Left cardiac atrium (tissue), 4 donors: ENCODE results near the gene C7orf33. TPM values are rescaled to one million over a fixed set of nuclear protein-coding genes. Genes with fewer than 3 reads are reported as not detected.

Experiments used
- ATAC-seq, 2 donors: fragments of 200-7000 bp; cut with Tn5 transposase; one replicate each; pipeline ENCODE4 v1.9.1; 2020; ENCODE audit warnings: mild to moderate bottlenecking in 2 of 2, moderate library complexity in 2 of 2
- DNase-seq: peaks from one replicate; pipeline ENCODE4 v3.0.0-alpha.2; 2020
- intact Hi-C, 2 donors: fragments of 100-400 bp; cut with DNase I; formaldehyde crosslinking; loops; one replicate each; pipeline versions ENCODE4 v1.14.1 to v1.15.1; 2022 to 2023
- total RNA-seq, 2 donors: library from RNA; stranded (reverse); fragmentation: NEBNext Ultra II Directional; extraction: Animal tissue kit (Norgen Biotek cat#: 25700); gene quantifications; one replicate each; pipeline ENCODE4 v1.2.1, GENCODE V29; 2021
- donor health status: DM: no; HTN: yes; CAD: no.
- donor health status: DM: no; HTN: yes; CAD: no; lungs with severe emphysema.
- donor health status: DM: yes; HTN: yes; CAD: no.
- donor health status: Dilated cardiomyopathy.

Gene C7orf33
- total RNA-seq, 2 donors from 2014 or later = not detected

DNA sequence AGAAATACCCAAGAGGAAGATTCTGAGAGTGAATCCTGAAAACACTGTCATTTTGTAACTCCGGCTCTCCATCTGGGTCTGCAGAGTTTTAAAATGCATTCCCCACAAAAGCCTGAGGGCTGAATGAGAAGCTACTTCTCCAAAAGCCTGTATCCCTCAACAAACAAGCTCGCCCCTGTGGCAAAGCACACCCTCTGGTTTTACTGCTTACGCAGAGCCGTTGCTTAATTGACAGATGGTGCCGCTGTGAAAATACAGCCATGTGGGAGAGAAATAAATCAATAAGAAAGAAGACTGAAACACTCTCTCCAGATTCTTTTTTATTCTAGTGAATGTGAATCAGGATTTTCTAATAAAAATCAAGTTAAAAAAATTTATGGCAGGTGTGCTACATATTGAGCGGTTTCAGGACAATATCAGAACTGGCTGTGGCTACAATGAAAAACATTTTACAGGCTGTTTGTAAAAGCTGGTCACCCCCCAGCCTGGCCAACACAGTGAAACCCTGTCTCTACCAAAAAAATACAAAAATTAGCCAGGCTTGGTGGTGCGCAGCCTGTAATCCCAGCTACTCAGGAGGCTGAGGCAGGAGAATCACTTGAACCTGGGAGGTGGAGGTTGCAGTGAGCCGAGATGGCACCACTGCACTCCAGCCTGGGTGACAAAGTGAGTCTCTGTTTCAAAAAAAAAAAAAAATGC is 32.5 kb downstream of the C7orf33 start:
- DNase-seq (no peak), ATAC-seq (no peak)
- intact Hi-C loops = no loop called here

DNA sequence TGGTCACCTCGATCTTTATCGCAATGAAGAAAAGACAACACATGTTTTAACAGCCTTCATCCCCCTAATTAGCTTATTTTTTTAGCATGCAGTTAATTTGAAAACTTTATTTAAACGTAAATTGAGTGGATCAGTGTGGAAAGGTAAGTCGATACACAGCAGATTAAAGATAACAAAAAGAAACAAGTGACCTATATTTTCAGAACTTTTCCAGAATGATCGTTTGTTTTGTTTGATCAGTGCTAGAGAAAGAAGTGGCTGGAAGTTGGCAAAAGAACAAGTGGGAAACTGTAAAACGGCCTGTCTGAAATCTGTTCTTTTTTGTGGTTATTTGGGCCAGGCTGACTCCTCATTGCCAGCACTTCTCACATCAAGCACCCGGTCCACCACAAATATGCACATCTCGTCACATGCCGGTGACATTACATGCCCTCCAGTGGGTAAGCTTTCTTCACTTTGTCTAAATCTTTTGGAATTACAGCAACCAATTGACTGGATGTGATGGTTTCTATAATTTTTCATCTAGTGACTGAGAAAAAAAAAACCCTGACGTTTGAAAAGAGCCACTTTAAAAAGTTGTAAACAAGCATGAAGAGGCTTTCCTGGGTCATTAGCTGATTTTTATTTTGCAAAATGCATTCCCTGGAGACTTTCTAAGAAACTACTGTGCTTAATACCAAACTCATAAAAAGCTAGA is 33.2 kb downstream of the C7orf33 start:
- peak in 1 of 2 donors; percentile 64 for ATAC-seq
- intact Hi-C loops = no loop called here
- no peak for DNase-seq

- intact Hi-C loops = no loop called here
- ATAC-seq = peak in 1 of 2 donors; percentile 91
Observed at GRCh38 chr7:148624735-148625134, 34.2 kb downstream of the C7orf33 start.

GRCh38 chr7:148625342-148625741 is 34.8 kb downstream of the C7orf33 start:
- intact Hi-C loops = no loop called here
- no peak for DNase-seq
- ATAC-seq = no peak

More at GRCh38 chr7:148624735-148625134, 34.2 kb downstream of the C7orf33 start:
- DNase-seq = no peak

GRCh38 chr7:148626828-148627227 is 36.3 kb downstream of the C7orf33 start:
- DNase-seq = no peak
- no peak for ATAC-seq
- intact Hi-C loops = no loop called here

- intact Hi-C loops = no loop called here
Observed at GRCh38 chr7:148628011-148628410, 37.4 kb downstream of the C7orf33 start.

GRCh38 chr7:148630078-148630477 is 39.5 kb downstream of the C7orf33 start:
- no peak for DNase-seq
- intact Hi-C loops = no loop called here
- no peak for ATAC-seq

More at GRCh38 chr7:148628011-148628410, 37.4 kb downstream of the C7orf33 start:
- ATAC-seq (no peak), DNase-seq (no peak)

DNA sequence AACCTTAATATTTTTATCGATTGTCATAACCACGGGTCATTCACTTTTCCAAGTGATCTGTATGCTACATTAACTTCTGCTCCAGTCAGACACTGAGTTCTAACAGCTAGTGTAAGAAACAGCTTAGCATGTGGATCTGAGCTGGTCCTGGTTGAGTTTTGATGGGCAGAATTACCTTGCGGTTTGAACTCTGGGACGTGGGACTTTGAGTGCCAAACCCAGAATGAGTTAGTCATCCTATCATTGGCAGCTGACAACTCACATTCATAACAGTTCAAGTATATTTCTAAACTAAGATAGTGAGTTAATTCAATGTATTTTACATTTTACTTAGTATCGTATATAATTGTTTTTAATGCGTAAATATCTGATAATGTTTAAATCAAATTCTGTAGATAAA is 43.2 kb downstream of the C7orf33 start:
- intact Hi-C loops = no loop called here
- ATAC-seq (no peak), DNase-seq (no peak)

DNA sequence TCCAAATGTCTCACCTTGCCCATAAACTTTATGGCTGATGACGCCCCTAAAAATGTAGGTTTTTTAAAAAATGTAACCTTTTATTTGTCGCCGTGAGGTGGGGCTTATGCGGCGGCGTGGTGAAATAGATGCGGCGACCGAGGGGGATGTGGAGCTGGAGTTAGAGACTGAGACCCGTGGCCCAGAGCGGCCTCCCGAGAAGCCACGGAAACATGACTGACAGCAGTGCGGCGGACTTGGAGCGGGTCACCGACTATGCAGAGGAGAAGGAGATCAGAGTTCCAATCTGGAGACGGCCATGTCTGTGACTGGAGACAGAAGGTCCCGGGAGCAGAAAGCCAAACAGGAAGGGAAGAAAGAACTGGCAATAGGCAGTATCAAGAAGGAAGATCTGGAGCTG is 46.5 kb downstream of the C7orf33 start:
- intact Hi-C loops = no loop called here
- DNase-seq (no peak), ATAC-seq (no peak)

DNA sequence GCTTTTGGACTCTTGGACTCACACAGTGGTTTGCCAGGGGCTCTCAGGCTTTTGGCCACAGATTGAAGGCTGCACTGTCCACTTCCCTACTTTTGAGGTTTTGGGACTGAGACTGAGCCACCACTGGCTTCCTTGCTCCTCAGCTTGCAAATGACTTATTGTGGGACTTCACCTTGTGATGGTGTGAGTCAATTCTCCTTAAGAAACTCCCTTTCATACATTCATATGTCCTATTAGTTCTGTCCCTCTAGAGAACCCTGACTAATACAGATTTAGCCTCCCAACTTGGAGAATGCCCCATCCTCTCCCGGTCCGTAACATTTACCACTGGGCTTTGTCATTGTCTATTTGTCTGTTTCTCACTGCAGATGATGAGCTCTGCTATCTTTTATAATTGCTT is 55.3 kb downstream of the C7orf33 start:
- no peak for DNase-seq
- no peak for ATAC-seq
- intact Hi-C loops = no loop called here

- intact Hi-C loops = no loop called here
- ATAC-seq (no peak), DNase-seq (no peak)
Observed at GRCh38 chr7:148650232-148650858, 59.8 kb downstream of the C7orf33 start.

DNA sequence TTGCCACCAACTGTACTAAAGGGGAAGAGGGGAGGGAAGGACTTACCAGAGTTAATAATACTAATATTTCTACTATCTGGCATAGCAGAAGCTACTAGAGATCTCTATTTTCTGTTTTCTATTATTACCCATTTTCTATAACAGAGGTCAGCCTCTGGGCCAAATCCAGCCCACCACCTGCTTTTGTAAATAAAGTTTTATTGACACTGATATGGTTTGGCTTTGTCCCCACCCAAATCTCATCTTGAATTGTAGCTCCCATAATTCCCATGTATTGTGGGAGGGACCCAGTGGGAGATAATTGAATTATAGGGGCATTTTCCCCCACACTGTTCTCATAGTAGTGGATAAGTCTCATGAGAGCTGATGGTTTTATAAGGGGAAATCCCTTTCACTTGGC is 62.2 kb downstream of the C7orf33 start:
- intact Hi-C loops = no loop called here
- ATAC-seq = no peak

GRCh38 chr7:148657929-148658328 is 67.4 kb downstream of the C7orf33 start:
- no peak for ATAC-seq
- intact Hi-C loops = no loop called here
- no peak for DNase-seq

More for the DNA sequence above, 62.2 kb downstream of the C7orf33 start:
- no peak for DNase-seq

DNA sequence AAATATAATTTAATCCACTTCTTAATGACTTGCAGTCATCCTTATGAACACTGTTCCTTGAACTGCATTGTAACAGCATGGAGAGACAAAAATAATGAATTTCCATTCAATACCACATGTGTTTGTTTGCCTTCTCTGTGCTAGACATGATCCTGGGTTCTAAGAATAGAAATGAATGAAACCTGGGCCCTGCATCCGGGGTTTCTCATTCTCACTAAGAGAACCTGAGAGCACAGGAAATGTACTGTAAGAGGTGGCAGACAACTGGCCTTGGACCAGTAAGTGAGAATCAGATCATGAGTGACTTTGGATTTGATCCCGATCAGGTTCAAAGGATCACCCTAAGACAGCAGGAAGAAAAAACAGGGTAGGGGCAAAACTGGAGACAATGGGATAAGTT is 70.9 kb downstream of the C7orf33 start:
- no peak for DNase-seq
- no peak for ATAC-seq
- intact Hi-C loops = no loop called here

GRCh38 chr7:148662646-148663045 is 72.1 kb downstream of the C7orf33 start:
- intact Hi-C loops = no loop called here
- ATAC-seq (no peak), DNase-seq (no peak)

- peak; percentile 89 to 92 for ATAC-seq
- intact Hi-C loops = no loop called here
- peak; percentile 44 for DNase-seq
Observed at GRCh38 chr7:148664324-148664723, 73.8 kb downstream of the C7orf33 start.

- DNase-seq (no peak), ATAC-seq (no peak)
- intact Hi-C loops = no loop called here
Observed at GRCh38 chr7:148665221-148665620, 74.7 kb downstream of the C7orf33 start.
